Stimulated activated CD8-positive, alpha-beta memory T cell treated with anti-CD3 and anti-CD28 coated beads, Interleukin-7, amount 100 ng/mL, for 4 hours (primary cell): ENCODE data around the gene GPATCH11.

Experiments
- DNase-seq, 2 donors: peaks; one replicate each; pipeline ENCODE4 v3.0.0-alpha.2; 2020; ENCODE audit warnings: low read depth in 2 of 2

The GPATCH11 gene

GRCh38 chr2:37083873-37084794 lies at the start of gene GPATCH11, which contains the start of gene HEATR5B:
Gene GPATCH11 (plus strand): TSS chr2:37084518. CDS start chr2:37088382, 3,864 bp downstream.
Gene HEATR5B (minus strand): TSS chr2:37084372. CDS start chr2:37083414, 958 bp downstream.
- DNase-seq: peak; percentile 84 to 88

GRCh38 chr2:37037771-37038170 lies 46.5 kb upstream of the GPATCH11 start:
- no peak for DNase-seq

GRCh38 chr2:37039580-37039979 lies 44.7 kb upstream of the GPATCH11 start:
- no peak for DNase-seq

- no peak for DNase-seq
Measured at GRCh38 chr2:37052600-37053332, 31.6 kb upstream of the GPATCH11 start.

- DNase-seq: no peak
Measured at GRCh38 chr2:37059841-37060240, 24.5 kb upstream of the GPATCH11 start.

GRCh38 chr2:37060446-37060845 lies 23.9 kb upstream of the GPATCH11 start:
- DNase-seq: no peak

- no peak for DNase-seq
Measured at GRCh38 chr2:37061013-37061711, 23.2 kb upstream of the GPATCH11 start.

- no peak for DNase-seq
Measured at GRCh38 chr2:37061776-37062175, 22.5 kb upstream of the GPATCH11 start.

- DNase-seq: no peak
Measured at GRCh38 chr2:37068686-37069085, 15.6 kb upstream of the GPATCH11 start.

- no peak for DNase-seq
Measured at GRCh38 chr2:37070931-37071330, 13.4 kb upstream of the GPATCH11 start.

- DNase-seq: no peak
Measured at GRCh38 chr2:37080266-37080665, 4.1 kb upstream of the GPATCH11 start.

- no peak for DNase-seq
Measured at GRCh38 chr2:37080689-37081088, 3.6 kb upstream of the GPATCH11 start.

- no peak for DNase-seq
Measured at GRCh38 chr2:37084797-37085196, 479 bp downstream of the GPATCH11 start.

- no peak for DNase-seq
Measured at GRCh38 chr2:37085731-37086147, 1.4 kb downstream of the GPATCH11 start.

GRCh38 chr2:37090019-37090477 lies 5.7 kb downstream of the GPATCH11 start:
- DNase-seq: no peak

GRCh38 chr2:37091873-37092272 lies 7.6 kb downstream of the GPATCH11 start:
- DNase-seq: no peak

GRCh38 chr2:37096568-37096967 lies 12.2 kb downstream of the GPATCH11 start:
- no peak for DNase-seq

- DNase-seq: no peak
Measured at GRCh38 chr2:37098416-37099118, 14.2 kb downstream of the GPATCH11 start.

- no peak for DNase-seq
Measured at GRCh38 chr2:37100054-37100453, 15.7 kb downstream of the GPATCH11 start.

GRCh38 chr2:37102588-37102987 lies 18.3 kb downstream of the GPATCH11 start:
- no peak for DNase-seq

- DNase-seq: no peak
Measured at GRCh38 chr2:37104178-37104577, 19.9 kb downstream of the GPATCH11 start.
